Measurements from ENCODE around the gene ANAPC13. TPM values are rescaled to one million over a fixed set of nuclear protein-coding genes. Genes with fewer than 3 reads are reported as not detected.

The ANAPC13 gene
- total RNA-seq, 1 experiment from 2014 or later = 19.3 TPM

DNA sequence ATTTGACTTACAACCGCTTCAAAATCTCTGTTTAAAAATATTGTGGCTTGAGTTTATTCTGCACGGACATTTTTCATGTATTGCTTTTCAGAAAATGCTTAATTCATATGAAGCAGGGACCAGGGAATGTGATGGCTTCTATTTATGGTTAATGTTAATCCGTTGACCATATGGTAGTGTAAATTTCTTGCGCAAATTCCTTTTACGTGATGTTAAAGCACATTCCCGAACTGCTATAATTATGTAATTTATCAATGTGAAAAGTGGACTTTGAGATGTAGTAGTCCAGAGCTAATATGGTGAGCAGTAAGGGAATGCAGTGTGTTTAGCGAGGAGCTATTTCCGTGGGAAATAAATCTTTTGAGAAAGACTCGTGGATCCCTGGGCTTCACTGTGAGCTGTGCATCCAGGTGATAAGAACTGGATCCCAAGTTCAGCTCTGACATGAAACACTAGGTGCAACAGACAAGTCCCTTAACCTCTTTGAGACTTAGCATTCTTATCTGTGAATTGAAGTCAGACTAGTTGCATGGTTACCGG lies 27.3 kb downstream of the ANAPC13 start:
- H3K79me2 ChIP-seq (ENCODE audit: low read length) = no peaks in the 10 kb centered on the region
- no peak overlapping the region for H3K4me3 ChIP-seq (ENCODE audit: low read length)
- H3K4me2 ChIP-seq (ENCODE audit: low read length) = no peak overlapping the region
- no peak for ATAC-seq
- H4K20me1 ChIP-seq (ENCODE audit: low read length) = no peaks in the 10 kb centered on the region
- no peaks in the 10 kb centered on the region for H3K36me3 ChIP-seq (ENCODE audit: low read depth, low read length)
- no peaks in the 10 kb centered on the region for H3K9me2 ChIP-seq (replicated peaks; ENCODE audit: low read length)
- no peak overlapping the region for H3K9ac ChIP-seq (ENCODE audit: low read length)
- CTCF ChIA-PET = no interaction called here
- DNase-seq = no peak
- intact Hi-C loops (cut with micrococcal nuclease) = no loop called here
- POLR2A ChIA-PET (ENCODE audit: unreplicated experiment) = no interaction called here
- H3K9me3 ChIP-seq (ENCODE audit: low read length) = no peaks in the 10 kb centered on the region
- no TSS peak for BruUV-seq (replicated peaks)
- H3K4me1 ChIP-seq (ENCODE audit: insufficient read depth, low read length) = no peaks in the 10 kb centered on the region
- no peak overlapping the region for H3K27ac ChIP-seq (ENCODE audit: low read length)
- TF ChIP-seq EZH2 (IDR thresholded peaks at IDR 0.05; ENCODE audit: low read length, unreplicated experiment) (no peak), EZH2phosphoT487 (IDR thresholded peaks at IDR 0.05; ENCODE audit: borderline replicate concordance, low read length) (no peak), CTCF (conservative IDR thresholded peaks at IDR 0.05; ENCODE audit: low read depth, low read length) (no peak)
- H2AFZ ChIP-seq (ENCODE audit: low read length) = no peak overlapping the region
- no peaks in the 10 kb centered on the region for H3F3A ChIP-seq (ENCODE audit: low read length, unreplicated experiment)
- no peaks in the 10 kb centered on the region for H3K27me3 ChIP-seq (ENCODE audit: low read length)

DNA sequence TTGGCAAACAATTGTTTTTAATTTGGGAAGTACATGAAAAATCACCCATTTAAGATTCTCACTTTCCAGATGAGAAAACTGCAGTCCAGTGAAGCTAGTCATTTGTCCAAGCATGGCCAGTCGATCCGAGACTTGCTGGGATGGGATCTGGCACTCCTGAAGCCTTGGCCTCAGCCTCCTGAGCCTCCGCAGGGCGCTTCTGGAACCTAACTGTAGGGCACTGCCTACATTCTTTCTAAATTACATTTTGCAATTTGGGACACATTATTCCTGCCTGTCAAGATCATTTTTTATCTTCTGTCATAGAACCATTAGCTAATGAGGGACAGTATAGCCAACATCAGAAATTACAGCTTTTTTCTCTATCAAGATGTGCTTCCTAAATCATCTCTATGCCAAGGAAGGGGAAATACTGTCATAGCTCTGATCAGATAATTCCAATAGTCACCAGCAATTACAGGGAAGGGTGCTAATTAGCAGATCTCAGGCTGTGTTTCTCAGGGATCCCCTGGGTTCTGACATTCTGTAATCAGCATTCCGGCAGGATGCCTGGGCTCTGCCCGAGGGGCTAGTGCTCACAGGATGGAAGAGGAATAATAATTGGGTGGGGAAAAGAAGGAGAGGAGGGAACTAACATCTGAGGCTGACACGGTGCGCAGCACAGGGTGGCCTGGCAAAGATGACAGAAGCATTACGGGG lies 28.3 kb downstream of the ANAPC13 start:
- H3F3A ChIP-seq (ENCODE audit: low read length, unreplicated experiment) = no peaks in the 10 kb centered on the region
- ATAC-seq = no peak
- no peak for TF ChIP-seq EZH2 (IDR thresholded peaks at IDR 0.05; ENCODE audit: low read length, unreplicated experiment)
- no peak for TF ChIP-seq CTCF (conservative IDR thresholded peaks at IDR 0.05; ENCODE audit: low read depth, low read length)
- no peak for TF ChIP-seq EZH2phosphoT487 (IDR thresholded peaks at IDR 0.05; ENCODE audit: borderline replicate concordance, low read length)
- no peak overlapping the region for H2AFZ ChIP-seq (ENCODE audit: low read length)
- H3K9me3 ChIP-seq (ENCODE audit: low read length) = no peaks in the 10 kb centered on the region
- H3K9ac ChIP-seq (ENCODE audit: low read length) = no peak overlapping the region
- no peak for DNase-seq
- no peaks in the 10 kb centered on the region for H4K20me1 ChIP-seq (ENCODE audit: low read length)
- no peak overlapping the region for H3K27ac ChIP-seq (ENCODE audit: low read length)
- no peak overlapping the region for H3K4me3 ChIP-seq (ENCODE audit: low read length)
- no peaks in the 10 kb centered on the region for H3K79me2 ChIP-seq (ENCODE audit: low read length)
- POLR2A ChIA-PET (ENCODE audit: unreplicated experiment) = no interaction called here
- H3K4me2 ChIP-seq (ENCODE audit: low read length) = no peak overlapping the region
- no TSS peak for BruUV-seq (replicated peaks)
- no peaks in the 10 kb centered on the region for H3K36me3 ChIP-seq (ENCODE audit: low read depth, low read length)
- no peaks in the 10 kb centered on the region for H3K4me1 ChIP-seq (ENCODE audit: insufficient read depth, low read length)
- CTCF ChIA-PET = no interaction called here
- no peaks in the 10 kb centered on the region for H3K27me3 ChIP-seq (ENCODE audit: low read length)
- H3K9me2 ChIP-seq (replicated peaks; ENCODE audit: low read length) = no peaks in the 10 kb centered on the region
- intact Hi-C loops (cut with micrococcal nuclease) = no loop called here

DNA sequence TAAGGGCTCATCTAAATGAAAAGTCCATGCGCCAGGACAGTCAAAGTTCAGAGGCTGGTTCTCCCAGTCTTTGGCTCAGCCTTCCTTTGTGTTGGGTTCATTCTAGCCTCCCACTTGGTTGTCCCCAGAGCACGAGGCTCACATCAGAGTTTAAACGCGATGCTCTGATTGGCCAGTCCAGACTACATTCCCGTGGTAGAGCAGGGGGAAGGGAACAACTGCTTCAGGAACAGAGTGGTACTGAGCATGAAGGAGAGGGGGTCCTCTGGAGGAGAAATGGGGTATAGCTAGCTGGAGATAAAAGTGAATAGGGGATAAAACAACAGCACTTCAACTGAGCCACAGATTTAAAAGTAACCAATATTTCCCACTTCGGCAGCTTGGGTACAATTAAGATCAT lies 32.2 kb downstream of the ANAPC13 start:
- CTCF ChIA-PET = no interaction called here
- no peaks in the 10 kb centered on the region for H3K9me2 ChIP-seq (replicated peaks; ENCODE audit: low read length)
- intact Hi-C loops (cut with micrococcal nuclease) = no loop called here

More for the DNA sequence above, 32.2 kb downstream of the ANAPC13 start:
- Histone ChIP-seq H3K79me2 (ENCODE audit: low read length) (no peaks in the 10 kb centered on the region), H3K4me2 (ENCODE audit: low read length) (no peak overlapping the region), H4K20me1 (ENCODE audit: low read length) (no peaks in the 10 kb centered on the region), H3K27me3 (ENCODE audit: low read length) (no peaks in the 10 kb centered on the region), H3K9me3 (ENCODE audit: low read length) (no peaks in the 10 kb centered on the region), H3K27ac (ENCODE audit: low read length) (no peak overlapping the region), H3K36me3 (ENCODE audit: low read depth, low read length) (no peaks in the 10 kb centered on the region), H3K4me3 (ENCODE audit: low read length) (no peak overlapping the region), H2AFZ (ENCODE audit: low read length) (no peak overlapping the region), H3F3A (ENCODE audit: low read length, unreplicated experiment) (no peaks in the 10 kb centered on the region), H3K9ac (ENCODE audit: low read length) (no peak overlapping the region), H3K4me1 (ENCODE audit: insufficient read depth, low read length) (no peaks in the 10 kb centered on the region)
- BruUV-seq (replicated peaks) = no TSS peak
- TF ChIP-seq CTCF (conservative IDR thresholded peaks at IDR 0.05; ENCODE audit: low read depth, low read length) = 0 out of 2 replicates have a peak, but pooled peaks have one; percentile 14
- no peak for TF ChIP-seq EZH2 (IDR thresholded peaks at IDR 0.05; ENCODE audit: low read length, unreplicated experiment)
- POLR2A ChIA-PET (ENCODE audit: unreplicated experiment) = no interaction called here
- no peak for DNase-seq
- no peak for ATAC-seq

Measured in PC-3 (cell line).